ENCODE data around the gene MYMX. TPM values are rescaled to one million over a fixed set of nuclear protein-coding genes. Genes with fewer than 3 reads are reported as not detected.

Gene MYMX
- total RNA-seq, 3 donors from 2014 or later: not detected

- H3K27me3 Mint-ChIP-seq (ENCODE audit: low read depth): no peaks in the 10 kb centered on the region
- H3K9me3 Mint-ChIP-seq: no peaks in the 10 kb centered on the region
- peaks cover 83% of the 10 kb centered on the region for H3K4me1 Mint-ChIP-seq (ENCODE audit: low read depth)
- H3K36me3 Mint-ChIP-seq (ENCODE audit: insufficient read depth): peaks cover 66% of the 10 kb centered on the region
- peak overlapping the region; percentile 94 for H3K4me3 Mint-ChIP-seq
- DNase-seq (no peak), ATAC-seq (peak; percentile 5 to 7)
Measured at GRCh38 chr6:44254191-44255104, 37.7 kb downstream of the MYMX start.

DNA sequence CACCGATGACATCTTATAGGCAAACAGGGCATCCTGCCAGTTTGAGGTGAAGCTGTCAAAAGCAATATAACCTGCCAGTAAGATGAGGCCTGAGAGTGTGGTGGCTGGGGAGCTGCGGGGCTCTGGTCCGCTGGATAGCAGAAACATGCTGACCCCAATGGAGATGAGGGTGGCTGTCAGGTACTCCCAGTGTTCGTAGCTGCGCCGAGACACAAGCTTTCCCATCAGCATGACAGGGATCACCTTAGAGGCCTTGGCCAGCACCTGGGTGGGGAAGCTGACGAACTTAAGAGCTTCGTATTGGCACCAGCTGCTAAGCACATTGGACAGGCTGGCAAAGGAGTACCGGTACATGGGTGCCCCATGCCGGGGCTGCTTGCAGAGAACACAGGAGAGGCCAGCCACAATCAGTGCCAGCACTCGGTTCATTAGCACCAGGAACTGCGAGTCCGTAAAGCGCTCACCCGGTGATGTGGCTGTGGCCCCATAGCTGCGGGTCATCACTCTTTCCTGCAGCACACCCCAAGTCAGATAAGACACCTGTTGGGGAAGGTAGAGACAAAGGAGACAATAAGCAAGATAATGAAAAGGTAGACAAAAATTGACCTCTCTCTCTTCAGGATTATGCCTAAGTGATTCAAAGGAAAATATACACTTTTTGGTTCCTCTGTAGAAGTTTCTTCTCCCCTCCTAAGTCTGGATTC lies 38.5 kb downstream of the MYMX start:
- peak overlapping the region; percentile 94 for H3K4me3 Mint-ChIP-seq
- no peaks in the 10 kb centered on the region for H3K9me3 Mint-ChIP-seq
- no peaks in the 10 kb centered on the region for H3K27me3 Mint-ChIP-seq (ENCODE audit: low read depth)
- peaks cover 64% of the 10 kb centered on the region for H3K36me3 Mint-ChIP-seq (ENCODE audit: insufficient read depth)
- DNase-seq (peak; percentile 18), ATAC-seq (peak; percentile 11 to 22)
- H3K4me1 Mint-ChIP-seq (ENCODE audit: low read depth): peaks cover 76% of the 10 kb centered on the region

DNA sequence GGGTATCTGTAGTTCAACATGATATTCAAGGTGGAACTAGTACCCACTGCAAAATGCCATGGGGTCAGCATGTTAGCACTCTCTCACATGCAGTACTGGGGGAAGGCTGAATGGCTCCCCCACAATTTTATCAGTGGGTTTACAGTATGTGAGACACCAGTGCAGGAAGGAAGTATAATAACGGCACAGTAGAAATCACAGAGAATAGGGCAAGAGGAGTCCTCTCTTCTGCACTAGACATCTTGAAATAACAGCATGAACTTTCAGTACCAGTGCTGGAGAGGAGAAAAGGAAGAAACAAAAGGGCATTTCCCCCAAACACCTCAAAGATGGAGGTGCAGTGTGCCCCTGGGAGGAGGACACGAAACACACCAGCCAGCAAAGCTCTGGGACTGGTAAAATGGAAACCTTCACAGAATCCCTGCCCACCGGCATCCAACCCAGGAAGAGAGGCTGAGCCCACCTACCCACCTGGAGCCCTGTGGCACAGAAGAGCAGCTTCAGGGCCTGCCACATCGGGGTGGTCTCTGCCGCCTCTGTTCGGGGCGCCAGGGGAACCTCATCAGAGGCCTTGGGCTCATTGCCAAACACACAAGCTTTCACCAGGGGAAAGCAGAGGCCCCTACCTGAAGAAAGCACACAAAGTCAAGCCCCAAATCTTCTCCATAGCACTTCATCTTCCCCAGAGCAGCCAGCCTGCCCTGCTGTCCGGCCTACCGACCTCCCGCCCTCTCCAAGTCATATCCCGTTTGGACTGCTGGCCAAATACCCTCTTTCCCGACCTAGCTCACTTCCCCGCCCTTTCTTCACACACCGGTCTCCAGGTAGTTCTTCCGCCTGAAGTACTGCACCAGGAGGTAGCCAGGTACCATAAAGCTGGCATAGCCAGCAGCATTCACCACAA lies 39.4 kb downstream of the MYMX start:
- peak; percentile 14 to 22 for ATAC-seq

DNA sequence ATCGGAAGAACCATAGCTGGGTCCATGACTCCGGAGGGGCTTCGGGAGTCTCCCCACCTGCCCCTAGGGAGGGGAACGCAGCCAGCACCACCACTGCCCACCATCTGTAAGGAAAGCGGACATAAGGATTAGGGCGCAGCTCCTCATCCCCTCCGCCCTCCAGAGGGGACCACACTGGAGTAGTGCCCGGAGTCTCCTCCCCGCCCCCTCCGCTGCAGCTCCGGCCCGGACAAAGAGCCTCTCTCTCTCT lies 40.0 kb downstream of the MYMX start:
- H3K4me3 Mint-ChIP-seq: peak overlapping the region; percentile 94
- DNase-seq (no peak), ATAC-seq (peak; percentile 7 to 11)
- H3K9me3 Mint-ChIP-seq: no peaks in the 10 kb centered on the region
- H3K36me3 Mint-ChIP-seq (ENCODE audit: insufficient read depth): peaks cover 58% of the 10 kb centered on the region
- H3K27me3 Mint-ChIP-seq (ENCODE audit: low read depth): no peaks in the 10 kb centered on the region
- peaks cover 69% of the 10 kb centered on the region for H3K4me1 Mint-ChIP-seq (ENCODE audit: low read depth)

More for the DNA sequence above, 39.4 kb downstream of the MYMX start:
- DNase-seq: peak; percentile 21
- no peaks in the 10 kb centered on the region for H3K9me3 Mint-ChIP-seq
- H3K27me3 Mint-ChIP-seq (ENCODE audit: low read depth): no peaks in the 10 kb centered on the region
- peak overlapping the region; percentile 94 for H3K4me3 Mint-ChIP-seq
- peaks cover 71% of the 10 kb centered on the region for H3K4me1 Mint-ChIP-seq (ENCODE audit: low read depth)
- peaks cover 63% of the 10 kb centered on the region for H3K36me3 Mint-ChIP-seq (ENCODE audit: insufficient read depth)

- Mint-ChIP-seq H3K9me3 (no peaks in the 10 kb centered on the region), H3K4me3 (peak within 1 kb of the TSS; percentile 94), H3K4me1 (ENCODE audit: low read depth) (peaks cover 69% of the 10 kb centered on the region), H3K36me3 (ENCODE audit: insufficient read depth) (peaks cover 54% of the 10 kb centered on the region), H3K27me3 (ENCODE audit: low read depth) (no peaks in the 10 kb centered on the region)
- ATAC-seq (peak; percentile 53 to 60), DNase-seq (peak; percentile 56)
Measured at GRCh38 chr6:44257025-44257752, 40.5 kb downstream of the MYMX start, which contains the start of gene SLC35B2. TSS of gene SLC35B2 (minus strand) at chr6:44257528. CDS start at chr6:44257410, 118 bp downstream.

DNA sequence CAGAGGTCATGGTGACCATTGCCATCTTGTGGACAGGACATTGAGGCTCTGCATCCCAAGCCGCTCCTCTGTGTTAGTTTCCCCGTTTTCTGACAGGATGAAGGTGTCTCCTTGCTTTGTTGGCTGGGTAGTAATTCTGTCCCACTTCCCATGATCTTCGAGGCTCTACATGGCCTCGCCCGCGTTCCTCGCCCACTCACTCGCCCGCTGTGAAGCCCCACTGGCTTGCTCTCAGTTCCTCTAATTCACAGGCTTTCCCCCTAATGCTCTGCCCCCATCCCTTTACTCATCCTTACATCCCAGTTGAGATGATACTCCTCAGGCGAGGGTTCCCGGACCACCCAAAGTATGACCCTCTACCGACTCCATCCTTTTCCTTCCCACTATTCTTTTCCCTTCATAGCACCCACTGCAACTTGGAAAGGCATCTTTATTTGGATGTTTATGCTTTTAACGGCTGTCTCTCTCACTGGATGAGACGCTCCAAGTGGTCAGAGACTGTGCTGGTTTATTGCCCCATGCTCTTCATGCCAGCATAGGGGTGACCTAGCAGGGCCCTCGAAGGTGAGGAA lies 41.1 kb downstream of the MYMX start:
- H3K4me3 Mint-ChIP-seq: peak overlapping the region; percentile 86
- no peak for ATAC-seq

GRCh38 chr6:44258325-44258863 lies 41.7 kb downstream of the MYMX start:
- H3K36me3 Mint-ChIP-seq (ENCODE audit: insufficient read depth): peaks cover 45% of the 10 kb centered on the region
- H3K4me1 Mint-ChIP-seq (ENCODE audit: low read depth): peaks cover 69% of the 10 kb centered on the region
- DNase-seq (no peak), ATAC-seq (no peak)
- no peaks in the 10 kb centered on the region for H3K9me3 Mint-ChIP-seq
- peak overlapping the region; percentile 86 for H3K4me3 Mint-ChIP-seq
- H3K27me3 Mint-ChIP-seq (ENCODE audit: low read depth): no peaks in the 10 kb centered on the region

More for the DNA sequence above, 41.1 kb downstream of the MYMX start:
- no peak for DNase-seq
- Mint-ChIP-seq H3K27me3 (ENCODE audit: low read depth) (no peaks in the 10 kb centered on the region), H3K4me1 (ENCODE audit: low read depth) (peaks cover 69% of the 10 kb centered on the region), H3K36me3 (ENCODE audit: insufficient read depth) (peaks cover 50% of the 10 kb centered on the region), H3K9me3 (no peaks in the 10 kb centered on the region)

DNA sequence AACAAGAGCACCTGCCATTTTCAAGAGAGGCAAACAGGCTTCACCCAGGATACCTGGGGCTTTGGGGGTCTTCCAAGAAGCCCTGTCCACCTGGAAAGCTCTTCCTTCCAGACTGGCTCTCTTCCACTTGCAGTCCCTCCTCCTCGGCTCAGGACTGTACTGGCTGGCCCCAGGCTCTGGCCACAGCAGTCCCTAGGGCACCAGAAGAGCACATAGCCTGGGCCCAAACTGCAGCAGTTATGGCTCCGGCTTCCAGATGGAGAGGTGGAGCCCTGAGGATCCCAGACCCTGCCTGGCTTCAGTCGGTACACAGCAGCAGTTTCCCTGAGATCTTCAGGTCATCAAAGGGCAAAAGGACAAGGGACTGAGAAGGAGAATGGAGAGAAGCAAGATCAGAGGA lies 42.2 kb downstream of the MYMX start:
- Mint-ChIP-seq H3K4me1 (ENCODE audit: low read depth) (peaks cover 65% of the 10 kb centered on the region), H3K27me3 (ENCODE audit: low read depth) (no peaks in the 10 kb centered on the region), H3K36me3 (ENCODE audit: insufficient read depth) (peaks cover 40% of the 10 kb centered on the region), H3K9me3 (no peaks in the 10 kb centered on the region), H3K4me3 (peak overlapping the region; percentile 86)
- no peak for DNase-seq
- no peak for ATAC-seq

- ATAC-seq (no peak), DNase-seq (no peak)
- Mint-ChIP-seq H3K36me3 (ENCODE audit: insufficient read depth) (peaks cover 30% of the 10 kb centered on the region), H3K9me3 (no peaks in the 10 kb centered on the region), H3K27me3 (ENCODE audit: low read depth) (no peaks in the 10 kb centered on the region), H3K4me1 (ENCODE audit: low read depth) (peaks cover 58% of the 10 kb centered on the region), H3K4me3 (no peak overlapping the region)
Measured at GRCh38 chr6:44260011-44260410, 43.3 kb downstream of the MYMX start.

GRCh38 chr6:44260451-44261297 lies 43.9 kb downstream of the MYMX start:
- no peaks in the 10 kb centered on the region for H3K9me3 Mint-ChIP-seq
- no peaks in the 10 kb centered on the region for H3K27me3 Mint-ChIP-seq (ENCODE audit: low read depth)
- H3K4me1 Mint-ChIP-seq (ENCODE audit: low read depth): peaks cover 51% of the 10 kb centered on the region
- ATAC-seq (no peak), DNase-seq (no peak)
- H3K36me3 Mint-ChIP-seq (ENCODE audit: insufficient read depth): peaks cover 30% of the 10 kb centered on the region
- H3K4me3 Mint-ChIP-seq: peak overlapping the region; percentile 2

DNA sequence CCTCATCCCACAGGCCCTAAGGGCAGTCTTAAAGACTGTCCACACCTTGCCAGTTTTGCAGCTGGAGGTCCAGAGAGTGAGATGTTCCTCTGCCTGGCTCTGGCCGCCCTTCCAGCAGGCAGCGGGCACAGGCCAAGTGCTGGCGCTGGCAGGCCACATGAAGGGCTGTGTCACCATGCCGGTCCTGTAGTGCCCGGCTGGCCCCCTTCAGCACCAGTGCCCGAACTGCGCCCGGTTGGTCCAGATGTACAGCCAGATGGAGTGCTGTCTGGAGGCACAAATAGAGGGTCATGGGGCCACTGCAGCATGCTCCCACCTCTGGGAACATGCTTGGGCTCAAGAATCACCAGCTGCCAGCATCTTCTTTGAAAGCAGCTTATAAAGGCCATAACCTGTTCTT lies 44.9 kb downstream of the MYMX start:
- Mint-ChIP-seq H3K27me3 (ENCODE audit: low read depth) (no peaks in the 10 kb centered on the region), H3K9me3 (no peaks in the 10 kb centered on the region), H3K36me3 (ENCODE audit: insufficient read depth) (peaks cover 30% of the 10 kb centered on the region), H3K4me3 (no peak overlapping the region), H3K4me1 (ENCODE audit: low read depth) (peaks cover 49% of the 10 kb centered on the region)
- ATAC-seq (no peak), DNase-seq (no peak)

- H3K27me3 Mint-ChIP-seq (ENCODE audit: low read depth): no peaks in the 10 kb centered on the region
- H3K9me3 Mint-ChIP-seq: no peaks in the 10 kb centered on the region
- DNase-seq (no peak), ATAC-seq (peak; percentile 0 to 1)
- H3K4me1 Mint-ChIP-seq (ENCODE audit: low read depth): peaks cover 49% of the 10 kb centered on the region
- peaks cover 29% of the 10 kb centered on the region for H3K36me3 Mint-ChIP-seq (ENCODE audit: insufficient read depth)
- H3K4me3 Mint-ChIP-seq: peak overlapping the region; percentile 98
Measured at GRCh38 chr6:44262467-44263353, 46.0 kb downstream of the MYMX start.
